Hematopoietic multipotent progenitor cell treated with erythropoietin and hydrocortisone succinate and interleukin-3 and kit ligand, for 15 days (in vitro differentiated cells): ENCODE data around the gene RIOK2.

Source experiments
- DNase-seq: peaks from one replicate; pipeline ENCODE4 v3.0.0-alpha.2; 2015; ENCODE audit warnings: low spot score

Gene RIOK2

DNA sequence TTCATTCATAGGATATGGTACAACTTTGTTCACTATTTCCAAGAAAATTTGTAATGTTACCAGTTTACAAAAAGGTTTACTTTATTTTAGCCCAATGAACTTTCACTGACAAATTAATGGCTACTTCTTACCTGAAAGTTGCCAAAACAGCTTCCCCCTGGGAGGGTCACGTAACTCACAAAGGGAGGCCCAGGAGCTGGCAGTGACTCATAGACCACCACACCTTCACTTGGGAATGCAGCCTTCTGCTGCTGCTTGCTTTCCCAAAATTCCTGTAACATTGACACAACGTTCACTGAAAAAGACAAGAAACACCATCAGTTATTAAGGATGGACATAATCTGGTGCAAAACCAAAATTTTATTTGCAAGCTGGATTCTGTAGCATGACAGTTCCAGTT, 58.7 kb downstream of the RIOK2 start:
- no peak for DNase-seq

DNA sequence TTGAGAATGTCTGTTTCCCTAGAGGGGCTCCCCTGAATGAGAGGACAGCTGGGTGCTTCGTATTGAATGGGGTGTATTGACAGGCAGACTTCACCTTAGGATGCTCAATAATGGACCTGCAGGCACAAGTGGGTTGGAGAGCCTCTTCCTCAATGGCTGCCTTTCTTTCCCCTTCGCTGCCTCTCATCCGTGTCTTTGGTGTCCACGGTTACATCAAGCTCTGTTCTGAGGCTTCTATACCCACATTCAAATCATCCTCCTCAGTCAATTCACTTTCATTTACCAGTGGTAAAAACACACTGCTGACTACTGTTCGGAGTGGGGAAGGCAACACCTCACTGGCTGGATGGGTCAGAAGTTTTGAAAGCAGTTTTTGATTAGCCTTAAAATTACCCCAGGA, 61.2 kb downstream of the RIOK2 start:
- no peak for DNase-seq

DNA sequence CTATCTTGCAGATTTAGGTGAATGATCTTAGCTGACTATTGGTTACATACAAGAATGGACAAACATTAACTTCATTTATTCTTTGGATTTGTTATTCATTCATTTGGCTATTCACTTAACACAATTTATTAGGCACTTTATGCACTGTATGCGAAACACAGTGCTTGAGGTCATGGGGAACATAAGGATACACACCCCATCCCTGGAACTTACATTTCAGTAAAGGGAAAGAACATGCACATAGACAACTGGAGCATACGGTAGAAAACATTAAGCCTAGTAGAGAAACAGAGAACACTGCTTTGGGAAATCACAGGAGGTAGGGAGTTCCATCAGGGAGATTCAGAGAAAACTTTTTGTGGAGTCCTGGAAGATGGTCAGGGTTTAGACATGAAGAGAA, 62.9 kb downstream of the RIOK2 start:
- DNase-seq: no peak

DNA sequence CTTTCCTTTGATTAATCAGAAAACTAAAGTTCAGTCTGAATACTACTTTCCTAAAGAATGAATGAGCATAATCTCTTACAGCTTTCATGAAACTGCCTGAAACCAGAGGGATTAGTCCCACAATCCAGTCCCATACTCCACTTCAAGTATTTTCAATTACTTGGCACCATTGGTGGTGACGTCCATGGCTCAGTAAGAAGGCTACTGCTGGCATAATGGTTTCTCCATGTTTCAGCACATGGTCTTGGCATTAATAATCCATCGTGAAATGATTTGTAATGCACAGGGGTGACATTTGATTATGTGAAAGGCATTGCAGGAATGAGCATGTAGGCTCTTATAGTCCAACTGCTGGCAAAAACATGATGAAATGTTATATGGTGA, 64.0 kb downstream of the RIOK2 start:
- no peak for DNase-seq

DNA sequence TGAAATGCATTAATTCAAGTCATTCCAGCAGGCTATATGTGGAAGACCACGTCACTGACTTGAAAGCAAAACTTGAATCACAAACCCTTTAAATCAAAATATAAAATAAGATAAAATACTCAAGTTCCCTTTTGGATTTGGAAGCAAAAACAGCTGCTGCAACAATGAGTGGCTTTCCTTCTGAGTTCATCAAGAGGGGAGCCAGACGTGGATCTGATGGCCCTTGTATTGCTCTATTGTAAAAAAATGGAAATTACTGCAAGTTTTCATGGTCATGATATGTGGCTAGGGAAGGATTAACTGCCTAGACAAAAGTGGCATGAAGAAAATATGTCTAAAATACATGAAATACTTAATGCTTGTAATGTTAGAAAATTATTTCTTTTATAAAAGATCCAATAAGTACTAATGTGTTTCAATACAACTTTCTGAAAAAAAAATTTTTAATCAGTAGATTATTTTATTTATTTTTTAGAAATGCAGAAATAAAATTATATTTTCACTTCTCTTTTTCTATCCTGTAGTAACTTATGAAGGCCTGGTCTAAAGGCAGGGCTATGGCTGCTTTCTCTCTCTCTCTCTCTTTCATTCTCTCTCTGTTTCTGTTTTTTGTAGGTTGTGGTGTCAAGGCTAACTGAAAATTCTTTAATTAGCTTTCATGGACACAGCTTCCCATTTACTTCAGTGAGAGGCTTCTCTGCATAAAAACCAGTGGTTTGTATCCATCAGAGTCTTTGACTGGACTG, 64.6 kb downstream of the RIOK2 start:
- no peak for DNase-seq

DNA sequence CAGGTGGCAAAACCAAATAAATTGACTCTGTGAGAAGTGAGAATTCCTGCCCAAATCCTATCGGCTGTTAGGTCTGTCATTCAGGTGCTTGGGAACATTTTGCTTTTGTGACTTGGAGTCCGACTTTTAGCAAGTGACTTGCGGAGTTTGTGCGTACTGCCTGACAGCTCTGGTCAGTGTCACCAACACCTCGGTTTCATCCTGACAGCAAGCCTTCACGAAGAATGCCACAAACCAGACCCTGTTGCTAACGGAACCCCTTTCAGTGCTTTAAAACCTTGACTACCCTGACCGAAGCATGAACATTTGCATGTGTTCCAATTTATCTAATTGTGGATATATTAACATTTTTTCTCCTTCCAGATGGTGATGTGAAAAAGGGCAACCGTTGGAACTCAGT, 67.1 kb downstream of the RIOK2 start:
- DNase-seq: no peak

DNA sequence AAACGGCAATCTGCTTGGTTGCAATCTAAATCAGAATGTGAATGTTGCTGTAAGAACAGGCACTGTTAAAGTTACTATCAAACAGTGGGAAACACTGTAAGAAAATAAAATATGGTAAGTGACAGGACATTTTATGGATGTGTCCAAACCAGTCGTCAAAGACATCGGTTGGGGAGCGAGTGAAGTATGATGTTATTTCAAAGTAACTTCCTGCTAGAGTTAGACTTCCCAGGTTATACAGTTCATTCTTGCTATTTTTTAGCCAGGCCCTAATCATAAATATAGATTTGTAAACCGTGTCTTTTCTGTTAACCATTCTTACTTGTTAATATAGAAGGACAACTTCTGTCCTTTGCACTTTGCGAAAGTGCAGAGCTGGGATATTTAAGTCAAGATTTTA, 70.8 kb downstream of the RIOK2 start:
- no peak for DNase-seq

DNA sequence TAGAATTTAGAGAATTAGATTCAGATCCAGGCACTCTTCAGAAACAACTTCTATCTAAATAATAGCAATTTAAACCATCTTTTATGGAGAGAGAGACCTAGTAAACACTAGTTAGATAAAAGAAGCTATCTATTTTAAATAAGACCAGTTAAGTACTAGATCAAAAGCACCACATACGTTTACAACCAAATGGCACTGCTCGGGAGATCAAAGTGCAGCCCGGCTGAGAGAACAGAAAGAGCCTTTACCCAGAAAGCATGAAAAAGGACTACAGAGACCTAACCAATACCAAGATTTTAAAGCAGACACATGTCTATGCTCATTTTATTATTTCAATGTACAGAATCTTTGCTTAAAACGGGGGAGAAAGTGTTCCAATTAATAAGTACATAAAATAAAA, 71.4 kb downstream of the RIOK2 start:
- no peak for DNase-seq

DNA sequence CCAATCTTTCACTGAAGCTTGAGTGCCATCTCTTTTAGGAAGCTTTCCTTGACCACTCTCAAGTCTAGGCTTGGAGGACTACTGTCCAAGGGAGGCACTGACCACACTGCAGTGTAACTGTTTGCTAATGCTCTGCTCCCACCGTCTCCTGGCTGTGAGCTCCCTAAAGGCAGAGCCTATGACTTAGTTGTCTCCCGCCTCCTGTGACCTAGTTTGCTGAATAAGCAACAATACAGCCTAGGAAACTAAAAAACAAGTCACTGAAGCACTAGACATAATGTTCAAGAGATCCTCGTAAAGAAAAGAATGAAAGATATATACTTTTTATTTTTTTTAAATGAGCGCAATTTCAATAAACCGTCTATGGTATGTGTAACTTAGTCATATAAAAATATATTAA, 72.0 kb downstream of the RIOK2 start:
- DNase-seq: no peak
